Uterus (tissue), 4 donors: ENCODE data around the gene KPNA1. TPM values are rescaled to one million over a fixed set of nuclear protein-coding genes. Genes with fewer than 3 reads are reported as not detected.

Source experiments
- DNase-seq, 2 donors: peaks; one replicate each; pipeline ENCODE4 v3.0.0-alpha.2; 2019 to 2020
- H3K27ac ChIP-seq, 2 donors: fragments of 200-600 bp; sonication (generic); 1 replicate in 1 of 2; 2 replicates in 1 of 2; pipeline ENCODE4 v1.5.1; 2016 to 2018
- H3K27me3 ChIP-seq, 2 donors: fragments of 200-600 bp; sonication (generic); one replicate each; pipeline ENCODE4 v1.5.1; 2018 to 2019; ENCODE audit warnings: control low read depth in 1 of 2
- H3K36me3 ChIP-seq, 2 donors: fragments of 200-600 bp; sonication (generic); one replicate each; pipeline ENCODE4 v1.5.1; 2019; ENCODE audit warnings: control low read depth in 1 of 2
- H3K4me1 ChIP-seq, 2 donors: fragments of 200-600 bp; sonication (generic); one replicate each; pipeline ENCODE4 v1.5.1; 2018 to 2019; ENCODE audit warnings: control low read depth in 1 of 2
- H3K4me3 ChIP-seq, 2 donors: fragments of 200-600 bp; sonication (generic); 1 replicate in 1 of 2; 2 replicates in 1 of 2; pipeline ENCODE4 v1.5.1; 2018 to 2019; ENCODE audit warnings: mild to moderate bottlenecking in 1 of 2
- H3K9me3 ChIP-seq, 2 donors: fragments of 200-600 bp; sonication (generic); one replicate each; pipeline ENCODE4 v1.5.1; 2019; ENCODE audit warnings: control low read depth in 1 of 2
- POLR2A ChIP-seq, 2 donors: fragments of 450-650 bp; IDR thresholded peaks; one replicate each; pipeline ENCODE4 v1.6.1; 2016; ENCODE audit warnings: antibody characterized with exemption in 2 of 2, mild to moderate bottlenecking in 1 of 2, moderate library complexity in 1 of 2
- intact Hi-C: fragments of 100-400 bp; cut with DNase I; formaldehyde crosslinking; loops from one replicate; pipeline ENCODE4 v1.15.1; 2023; ENCODE audit warnings: low total_unique reads
- total RNA-seq, 4 donors: library from RNA; depleted of rRNA in 3 of 4; stranded (reverse); fragments of >200 nt in 3 of 4; gene quantifications; one replicate each; pipeline versions ENCODE4 v1.1.0 to v1.2.4, GENCODE V29; 2014 to 2023
- TF ChIP-seq, protein P1 (sequence below), 4 experiments: fragments of 200-600 bp in 2 of 4; fragments of 450-650 bp in 2 of 4; sonication (generic) in 2 of 4; IDR thresholded peaks; one replicate each; pipeline ENCODE4 v1.5.1; 2016 to 2019; ENCODE audit warnings: antibody characterized with exemption in 4 of 4, mild to moderate bottlenecking in 2 of 4, moderate library complexity in 1 of 4
- donor health status: DM: yes; HTN: yes; CAD: no.

Gene KPNA1
- total RNA-seq, 4 donors from 2014 or later = 37.4 to 88.3 (median 46.4) TPM

DNA sequence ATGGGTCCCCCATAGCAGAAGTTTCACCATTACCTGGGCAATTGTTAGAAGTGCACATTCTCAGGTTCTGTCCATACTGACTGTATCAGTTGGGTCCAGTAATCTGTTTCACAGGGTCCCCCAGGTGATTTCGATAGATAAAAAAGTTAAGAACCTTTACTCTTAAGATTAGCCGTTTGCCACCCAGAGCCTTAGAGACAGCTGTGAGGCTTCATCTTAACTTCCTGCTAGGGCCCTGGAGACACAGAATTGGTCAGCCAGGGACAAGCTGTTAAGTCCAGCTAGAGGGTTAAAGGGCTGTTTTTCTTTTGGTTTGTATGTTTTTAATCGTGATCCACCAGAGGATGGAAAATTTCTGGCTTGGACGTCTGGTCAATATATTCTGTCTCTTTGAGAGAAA is 124.1 kb downstream of the KPNA1 start:
- no peak for TF ChIP-seq POLR2A (IDR thresholded peaks at IDR 0.05)
- TF ChIP-seq, protein P1, sequence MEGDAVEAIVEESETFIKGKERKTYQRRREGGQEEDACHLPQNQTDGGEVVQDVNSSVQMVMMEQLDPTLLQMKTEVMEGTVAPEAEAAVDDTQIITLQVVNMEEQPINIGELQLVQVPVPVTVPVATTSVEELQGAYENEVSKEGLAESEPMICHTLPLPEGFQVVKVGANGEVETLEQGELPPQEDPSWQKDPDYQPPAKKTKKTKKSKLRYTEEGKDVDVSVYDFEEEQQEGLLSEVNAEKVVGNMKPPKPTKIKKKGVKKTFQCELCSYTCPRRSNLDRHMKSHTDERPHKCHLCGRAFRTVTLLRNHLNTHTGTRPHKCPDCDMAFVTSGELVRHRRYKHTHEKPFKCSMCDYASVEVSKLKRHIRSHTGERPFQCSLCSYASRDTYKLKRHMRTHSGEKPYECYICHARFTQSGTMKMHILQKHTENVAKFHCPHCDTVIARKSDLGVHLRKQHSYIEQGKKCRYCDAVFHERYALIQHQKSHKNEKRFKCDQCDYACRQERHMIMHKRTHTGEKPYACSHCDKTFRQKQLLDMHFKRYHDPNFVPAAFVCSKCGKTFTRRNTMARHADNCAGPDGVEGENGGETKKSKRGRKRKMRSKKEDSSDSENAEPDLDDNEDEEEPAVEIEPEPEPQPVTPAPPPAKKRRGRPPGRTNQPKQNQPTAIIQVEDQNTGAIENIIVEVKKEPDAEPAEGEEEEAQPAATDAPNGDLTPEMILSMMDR (IDR thresholded peaks at IDR 0.05) = no peak
- no peak overlapping the region for H3K4me3 ChIP-seq
- H3K9me3 ChIP-seq = no peaks in the 10 kb centered on the region
- no peak for DNase-seq
- H3K4me1 ChIP-seq = no peaks in the 10 kb centered on the region
- H3K27ac ChIP-seq = peak overlapping the region in 1 of 2 donors; percentile 33
- no peaks in the 10 kb centered on the region for H3K36me3 ChIP-seq
- intact Hi-C loops = no loop called here
- H3K27me3 ChIP-seq = no peaks in the 10 kb centered on the region

DNA sequence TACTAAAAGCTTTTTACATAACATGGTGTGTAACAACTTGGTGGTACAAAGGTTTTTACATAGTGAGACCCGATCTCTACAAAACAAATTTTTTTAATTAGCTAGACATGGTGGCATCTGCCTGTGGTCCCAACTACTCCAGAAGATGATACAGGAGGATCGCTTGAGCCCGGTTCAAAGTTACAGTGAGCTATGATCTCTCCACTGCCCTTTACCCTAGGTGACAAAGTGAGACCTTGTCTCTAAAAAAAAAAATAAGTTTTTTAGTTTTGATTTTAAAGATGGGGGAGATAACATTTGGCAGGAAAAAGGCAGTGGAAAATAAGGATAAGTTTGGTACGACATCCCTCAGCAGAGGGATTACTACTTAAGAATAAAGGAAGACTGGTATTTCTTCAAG is 124.8 kb downstream of the KPNA1 start:
- H3K27ac ChIP-seq = peak overlapping the region in 1 of 2 donors; percentile 33
- no peaks in the 10 kb centered on the region for H3K27me3 ChIP-seq
- no peak for DNase-seq
- intact Hi-C loops = no loop called here
- no peaks in the 10 kb centered on the region for H3K4me1 ChIP-seq
- no peak overlapping the region for H3K4me3 ChIP-seq
- H3K9me3 ChIP-seq = no peaks in the 10 kb centered on the region
- TF ChIP-seq POLR2A (IDR thresholded peaks at IDR 0.05) = no peak
- TF ChIP-seq, protein P1 (IDR thresholded peaks at IDR 0.05) = no peak
- H3K36me3 ChIP-seq = no peaks in the 10 kb centered on the region

DNA sequence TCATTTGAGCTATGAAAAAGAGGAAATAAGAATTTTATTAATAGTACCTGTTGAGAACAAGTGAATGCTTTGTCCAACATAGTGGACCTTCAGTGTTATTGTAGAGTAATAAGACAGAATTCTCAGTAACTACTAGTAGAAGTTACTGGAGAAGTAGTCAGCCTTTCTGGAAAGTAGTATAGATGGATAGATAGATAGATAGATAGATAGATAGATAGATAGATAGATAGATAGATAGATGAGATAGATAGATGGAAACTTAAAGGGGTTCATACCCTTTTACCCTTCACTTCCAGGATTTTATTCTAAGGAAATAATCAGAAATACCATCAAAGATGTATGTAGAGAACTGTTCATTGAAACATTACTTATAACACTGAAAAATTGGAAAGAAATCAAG is 125.5 kb downstream of the KPNA1 start:
- H3K27ac ChIP-seq = no peak overlapping the region
- intact Hi-C loops = no loop called here

DNA sequence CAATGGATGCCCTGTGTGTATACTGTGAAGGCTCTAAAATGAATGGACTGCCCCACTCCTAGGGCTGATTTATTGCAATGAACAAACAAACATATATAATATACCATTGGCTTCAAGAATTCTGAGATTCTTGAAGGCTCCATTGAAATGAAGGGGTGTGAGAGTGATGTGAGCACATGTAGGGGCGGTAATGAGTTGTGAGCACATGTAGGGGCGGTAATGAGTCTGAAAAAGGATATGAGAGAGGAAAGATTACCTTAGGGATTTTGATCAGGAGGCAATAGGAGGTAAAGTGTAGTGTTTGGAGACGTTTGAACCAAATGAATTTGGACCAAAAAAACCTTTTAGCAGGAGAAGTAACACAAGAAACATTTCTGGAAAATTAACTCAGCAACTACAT is 127.0 kb downstream of the KPNA1 start:
- no peak for DNase-seq
- TF ChIP-seq, protein P1 (IDR thresholded peaks at IDR 0.05) = no peak
- TF ChIP-seq POLR2A (IDR thresholded peaks at IDR 0.05) = no peak
- H3K27ac ChIP-seq = no peak overlapping the region
- H3K4me3 ChIP-seq = no peak overlapping the region
- intact Hi-C loops = no loop called here
- H3K36me3 ChIP-seq = no peaks in the 10 kb centered on the region
- H3K9me3 ChIP-seq = no peaks in the 10 kb centered on the region
- H3K4me1 ChIP-seq = no peaks in the 10 kb centered on the region
- no peaks in the 10 kb centered on the region for H3K27me3 ChIP-seq

More for the DNA sequence above, 125.5 kb downstream of the KPNA1 start:
- DNase-seq = no peak
- H3K4me3 ChIP-seq = no peak overlapping the region
- H3K36me3 ChIP-seq = no peaks in the 10 kb centered on the region
- H3K4me1 ChIP-seq = no peaks in the 10 kb centered on the region
- H3K27me3 ChIP-seq = no peaks in the 10 kb centered on the region
- TF ChIP-seq, protein P1 (IDR thresholded peaks at IDR 0.05) = no peak
- no peak for TF ChIP-seq POLR2A (IDR thresholded peaks at IDR 0.05)
- no peaks in the 10 kb centered on the region for H3K9me3 ChIP-seq

DNA sequence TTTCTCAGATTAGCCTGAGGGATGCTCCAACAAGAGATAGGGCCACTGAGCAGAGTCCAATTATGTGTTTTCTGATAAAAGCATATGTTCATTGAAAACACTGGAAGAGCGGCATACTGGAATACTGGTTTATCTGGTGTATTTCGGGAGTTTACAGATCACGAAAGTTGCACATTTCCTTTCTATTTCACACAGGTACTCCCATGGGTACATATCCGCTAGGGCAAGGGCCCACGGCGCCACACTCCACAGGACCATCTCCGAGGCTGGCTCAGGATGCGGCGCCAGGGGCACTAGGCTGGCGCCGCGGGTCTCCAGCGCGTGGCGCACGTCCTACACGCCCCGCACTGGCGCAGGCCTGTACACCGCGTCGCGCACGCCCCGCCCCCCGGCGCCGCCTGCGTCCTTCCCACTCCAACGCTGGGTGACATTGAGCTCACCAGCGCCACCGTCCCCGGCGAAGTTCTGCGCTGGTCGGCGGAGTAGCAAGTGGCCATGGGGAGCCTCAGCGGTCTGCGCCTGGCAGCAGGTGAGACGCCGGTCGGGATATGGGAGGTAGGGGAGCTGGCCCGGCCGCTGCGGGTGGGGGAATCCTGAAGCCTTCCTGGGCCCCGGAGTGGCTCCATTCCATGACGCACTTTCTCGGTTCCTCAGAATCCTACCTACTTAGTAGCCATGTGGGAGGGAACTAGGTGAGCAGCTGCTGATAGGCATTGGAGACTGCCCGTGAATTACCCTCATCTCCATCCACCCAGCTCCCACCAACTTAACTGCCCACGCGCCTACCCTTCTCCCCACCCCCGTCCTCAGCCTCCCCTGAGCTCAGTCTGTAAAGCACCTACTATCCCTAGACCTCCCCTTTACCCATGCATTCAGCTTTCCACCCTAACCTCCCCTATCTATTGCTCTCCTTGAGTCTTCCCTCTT is 130.7 kb downstream of the KPNA1 start, which contains the start of gene FAM162A:
Gene FAM162A (plus strand): TSS at position 412 of the 927 bp plus-strand sequence. CDS start 84 bp downstream, at position 496.
- Histone ChIP-seq H3K4me1 (peaks cover 0 to 7% of the 10 kb centered on the region in 2 donors), H3K36me3 (no peaks in the 10 kb centered on the region), H3K4me3 (peak within 1 kb of the TSS; percentile 70 to 71), H3K27me3 (no peaks in the 10 kb centered on the region), H3K27ac (peak within 1 kb of the TSS; percentile 77 to 93), H3K9me3 (no peaks in the 10 kb centered on the region)
- DNase-seq = peak; percentile 87 to 90
- TF ChIP-seq, protein P1 (IDR thresholded peaks at IDR 0.05) = peak; percentile 54 to 69 (median 63)
- TF ChIP-seq POLR2A (IDR thresholded peaks at IDR 0.05) = peak; percentile 93 to 96
- intact Hi-C loops = no loop called here
